IPS-15b (cell line): Measurements from ENCODE around the gene NDST4.

Experiments used
- H3K27me3 ChIP-seq: one replicate; pipeline ENCODE4 v1.6.1; 2013; ENCODE audit warnings: low read length; ENCODE audit not compliant: control insufficient read depth, insufficient read depth
- H3K36me3 ChIP-seq: one replicate; pipeline ENCODE4 v1.6.1; 2013; ENCODE audit warnings: low read length; ENCODE audit not compliant: control insufficient read depth, insufficient read depth
- H3K4me1 ChIP-seq: one replicate; pipeline ENCODE4 v1.6.1; 2013; ENCODE audit warnings: mild to moderate bottlenecking, low read length; ENCODE audit not compliant: control insufficient read depth, insufficient read depth
- H3K4me3 ChIP-seq: one replicate; pipeline ENCODE4 v1.5.1; 2013; ENCODE audit warnings: low read depth, low read length
- H3K9ac ChIP-seq: one replicate; pipeline ENCODE4 v1.6.1; 2013; ENCODE audit warnings: low read depth, mild to moderate bottlenecking, low read length
- H3K9me3 ChIP-seq: one replicate; pipeline ENCODE4 v1.6.1; 2013; ENCODE audit warnings: mild to moderate bottlenecking, low read length; ENCODE audit not compliant: control insufficient read depth, insufficient read depth

Gene NDST4

DNA sequence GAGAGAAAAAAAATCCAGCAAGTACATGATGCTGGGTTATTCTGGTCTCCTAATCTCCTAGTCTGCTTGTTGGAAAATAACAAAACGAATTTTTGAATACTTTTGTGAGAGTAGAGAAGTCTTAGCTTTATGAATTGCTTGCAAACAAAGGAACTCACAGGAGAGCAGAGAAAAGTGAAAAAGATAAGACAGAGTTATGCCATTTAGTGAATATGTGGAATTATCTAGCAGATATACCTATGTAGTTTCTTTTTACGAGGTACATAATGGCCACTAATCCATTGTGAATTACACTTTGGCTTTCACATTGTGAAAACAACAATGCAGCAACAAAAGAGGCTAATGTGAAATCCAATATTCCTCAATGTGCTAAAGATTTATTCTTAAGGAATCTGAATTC, 226.7 kb downstream of the NDST4 start:
- no peaks in the 10 kb centered on the region for H3K36me3 ChIP-seq
- H3K9me3 ChIP-seq = no peaks in the 10 kb centered on the region
- H3K4me1 ChIP-seq = no peaks in the 10 kb centered on the region
- H3K27me3 ChIP-seq = no peaks in the 10 kb centered on the region
- H3K4me3 ChIP-seq = no peak overlapping the region
- no peak overlapping the region for H3K9ac ChIP-seq

DNA sequence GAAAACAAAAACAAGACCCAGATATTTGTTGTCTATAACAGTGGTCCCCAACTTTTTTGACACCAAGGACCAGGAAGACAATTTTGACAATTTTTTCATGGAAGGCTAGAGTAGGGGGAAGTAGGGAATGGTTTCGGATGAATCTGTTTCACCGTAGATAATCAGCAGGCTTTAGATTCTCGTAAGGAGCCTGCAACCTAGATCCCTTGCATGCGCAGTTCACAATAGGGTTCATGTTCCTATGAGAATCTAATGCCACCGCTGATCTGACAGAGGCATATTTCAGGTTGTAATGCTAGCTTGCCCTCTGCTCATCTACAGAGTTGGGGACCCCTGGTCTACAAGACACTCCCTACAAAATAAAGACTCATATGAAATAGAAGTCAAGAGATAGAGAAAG, 229.8 kb downstream of the NDST4 start:
- Histone ChIP-seq H3K4me3 (no peak overlapping the region), H3K27me3 (no peaks in the 10 kb centered on the region), H3K36me3 (no peaks in the 10 kb centered on the region), H3K4me1 (no peaks in the 10 kb centered on the region), H3K9me3 (no peaks in the 10 kb centered on the region), H3K9ac (no peak overlapping the region)

DNA sequence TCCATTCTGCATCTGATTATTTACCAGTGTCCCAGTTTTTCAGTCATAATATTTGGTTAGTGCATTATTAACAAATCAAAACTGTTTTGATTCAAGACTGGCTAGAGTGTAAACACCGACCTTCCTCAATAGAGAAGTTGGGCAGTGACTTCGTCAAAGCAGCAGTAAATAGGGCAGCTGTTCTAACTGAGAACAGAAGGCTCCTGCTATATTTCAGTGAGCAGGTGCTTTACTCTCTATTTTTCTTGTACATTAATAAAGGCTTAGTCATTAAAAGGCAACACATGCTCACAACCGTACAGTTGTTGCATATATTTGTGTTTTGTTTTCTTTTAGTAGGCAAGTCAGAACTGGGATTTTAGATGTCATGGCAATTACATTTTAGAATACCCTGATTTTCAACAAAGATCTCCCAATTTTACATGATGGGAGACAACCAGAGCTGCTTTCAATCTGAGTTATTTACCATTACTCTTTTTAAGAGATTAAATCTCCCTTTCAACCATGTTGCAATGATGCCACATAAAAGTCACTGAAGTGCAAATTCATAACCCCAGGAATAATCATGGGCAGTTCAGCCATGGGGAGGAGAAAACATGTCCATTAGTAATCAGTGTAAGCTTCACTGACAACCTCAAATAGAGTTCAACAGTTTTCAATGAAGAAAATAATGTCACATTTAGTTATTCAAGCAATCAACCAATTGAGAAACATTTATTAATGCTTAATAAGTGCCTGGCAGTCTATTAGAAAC, 233.3 kb downstream of the NDST4 start:
- no peaks in the 10 kb centered on the region for H3K27me3 ChIP-seq
- no peaks in the 10 kb centered on the region for H3K9me3 ChIP-seq
- H3K9ac ChIP-seq = no peak overlapping the region
- no peak overlapping the region for H3K4me3 ChIP-seq
- no peaks in the 10 kb centered on the region for H3K4me1 ChIP-seq
- H3K36me3 ChIP-seq = no peaks in the 10 kb centered on the region

DNA sequence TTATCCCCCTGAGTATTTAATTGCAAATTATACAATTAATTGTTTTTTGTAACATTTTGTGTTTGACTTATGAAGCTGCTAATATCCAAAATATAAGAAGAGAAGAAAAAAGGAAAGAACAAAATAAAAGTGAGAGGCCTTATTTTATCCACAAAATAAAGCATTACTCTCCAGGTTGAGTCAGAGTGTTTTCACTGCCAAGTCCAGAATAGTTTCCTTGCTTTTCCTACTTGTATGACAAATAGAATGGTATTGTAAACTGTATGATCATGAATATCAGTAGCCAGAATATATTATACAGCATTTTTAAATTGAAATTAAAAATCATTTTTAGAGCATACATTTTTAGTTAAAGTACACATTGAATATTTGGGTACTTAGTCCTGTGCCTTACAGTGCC, 237.8 kb downstream of the NDST4 start:
- H3K9me3 ChIP-seq = no peaks in the 10 kb centered on the region
- no peaks in the 10 kb centered on the region for H3K4me1 ChIP-seq
- no peaks in the 10 kb centered on the region for H3K36me3 ChIP-seq
- H3K4me3 ChIP-seq = no peak overlapping the region
- no peak overlapping the region for H3K9ac ChIP-seq
- H3K27me3 ChIP-seq = no peaks in the 10 kb centered on the region

DNA sequence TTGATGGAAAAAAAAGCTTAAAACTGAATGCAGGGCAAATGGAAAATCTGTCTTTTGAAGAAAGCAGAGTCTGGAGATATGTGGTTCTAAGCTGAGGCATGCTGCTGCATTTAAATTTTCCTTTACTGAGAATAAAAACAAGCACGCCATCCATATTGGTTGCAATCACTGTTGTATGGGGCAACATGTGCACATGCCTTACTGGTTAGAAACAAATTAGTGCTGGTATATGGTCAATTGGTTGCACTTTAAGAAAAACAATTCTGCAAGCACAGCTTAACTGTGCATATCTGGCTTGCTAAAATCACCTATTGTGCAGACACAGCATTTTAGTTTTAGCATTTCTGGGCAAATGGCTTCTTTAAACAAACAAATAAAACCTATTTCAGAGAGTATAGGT, 239.1 kb downstream of the NDST4 start:
- Histone ChIP-seq H3K9ac (no peak overlapping the region), H3K4me3 (no peak overlapping the region), H3K4me1 (no peaks in the 10 kb centered on the region), H3K27me3 (no peaks in the 10 kb centered on the region), H3K9me3 (no peaks in the 10 kb centered on the region), H3K36me3 (no peaks in the 10 kb centered on the region)

DNA sequence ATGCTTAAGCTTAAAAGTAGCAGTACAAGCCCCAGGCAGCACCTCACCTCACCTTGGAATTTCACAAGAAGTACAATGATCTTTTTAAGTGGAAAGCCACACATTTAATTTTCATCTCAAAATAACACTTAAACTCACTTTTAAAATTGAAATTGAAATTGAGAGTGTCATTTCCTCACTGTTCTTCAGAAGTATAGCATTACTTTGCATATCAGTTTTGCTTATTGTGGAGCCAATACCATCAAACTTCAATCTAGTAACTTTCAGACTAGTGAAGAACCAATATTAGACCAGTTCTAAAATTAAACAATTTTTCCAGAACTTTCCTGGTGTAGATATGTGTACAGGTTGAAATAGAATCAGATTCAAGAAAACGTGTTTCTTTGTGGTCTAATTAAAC, 242.4 kb downstream of the NDST4 start:
- H3K9ac ChIP-seq = no peak overlapping the region
- no peaks in the 10 kb centered on the region for H3K27me3 ChIP-seq
- no peaks in the 10 kb centered on the region for H3K4me1 ChIP-seq
- no peaks in the 10 kb centered on the region for H3K9me3 ChIP-seq
- H3K36me3 ChIP-seq = no peaks in the 10 kb centered on the region
- H3K4me3 ChIP-seq = no peak overlapping the region

DNA sequence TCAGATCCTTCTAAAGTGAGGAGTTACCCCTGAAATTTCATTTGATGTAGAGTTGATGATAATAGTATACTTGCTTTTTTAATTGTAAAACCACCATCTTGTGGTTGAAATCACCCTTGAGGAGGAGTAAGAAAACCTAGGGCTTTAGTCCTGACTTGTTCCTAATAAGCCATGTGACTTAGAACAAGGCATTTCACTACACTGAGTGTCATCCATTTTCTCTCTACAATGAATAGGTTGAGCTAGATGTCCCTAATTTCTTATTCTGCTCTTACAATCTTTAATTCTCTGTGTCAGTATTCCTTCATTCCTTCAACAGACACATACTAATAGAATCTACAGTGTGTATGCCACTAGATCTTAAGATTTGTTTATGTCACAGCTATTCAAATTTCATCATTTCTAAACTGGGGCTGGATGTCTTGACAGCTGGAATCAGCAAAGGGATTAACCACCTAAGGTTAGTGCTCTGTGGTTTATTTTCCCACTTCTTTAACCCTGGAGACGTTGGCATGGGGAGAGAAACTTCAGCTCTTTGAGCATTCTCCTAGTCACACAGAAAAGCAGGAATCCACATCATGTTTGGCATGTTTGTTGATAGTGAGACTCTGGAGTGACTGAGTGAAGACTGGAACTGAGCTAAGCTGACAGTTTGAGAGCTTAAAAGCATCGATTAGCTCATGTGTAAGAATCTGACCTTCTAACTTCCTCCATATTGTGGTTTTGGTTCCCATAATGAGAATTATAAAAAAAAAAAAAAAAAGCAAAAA, 246.3 kb downstream of the NDST4 start:
- no peaks in the 10 kb centered on the region for H3K9me3 ChIP-seq
- H3K4me1 ChIP-seq = no peaks in the 10 kb centered on the region
- no peaks in the 10 kb centered on the region for H3K36me3 ChIP-seq
- H3K27me3 ChIP-seq = no peaks in the 10 kb centered on the region
- H3K9ac ChIP-seq = no peak overlapping the region
- no peak overlapping the region for H3K4me3 ChIP-seq

DNA sequence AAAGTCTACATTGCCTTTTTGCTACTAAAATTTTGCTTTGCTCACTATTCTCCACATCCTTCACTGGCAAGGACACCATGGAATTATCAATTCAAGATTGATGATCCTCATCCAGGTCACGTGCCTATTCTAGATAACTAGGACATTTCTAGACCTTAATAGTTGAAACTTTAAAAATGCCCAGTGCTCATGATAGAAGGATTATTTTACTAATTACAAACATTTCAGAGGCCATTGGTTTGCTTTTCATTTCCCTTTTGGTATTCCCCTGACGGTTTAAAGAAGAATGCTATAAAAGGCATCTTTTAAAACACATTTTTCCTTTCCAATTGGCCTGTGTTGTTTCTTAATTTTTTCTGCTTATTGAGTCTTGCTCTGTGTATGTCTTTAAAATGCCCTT, 249.4 kb downstream of the NDST4 start:
- H3K9me3 ChIP-seq = no peaks in the 10 kb centered on the region
- no peaks in the 10 kb centered on the region for H3K27me3 ChIP-seq
- no peaks in the 10 kb centered on the region for H3K36me3 ChIP-seq
- no peak overlapping the region for H3K9ac ChIP-seq
- no peak overlapping the region for H3K4me3 ChIP-seq
- no peaks in the 10 kb centered on the region for H3K4me1 ChIP-seq

DNA sequence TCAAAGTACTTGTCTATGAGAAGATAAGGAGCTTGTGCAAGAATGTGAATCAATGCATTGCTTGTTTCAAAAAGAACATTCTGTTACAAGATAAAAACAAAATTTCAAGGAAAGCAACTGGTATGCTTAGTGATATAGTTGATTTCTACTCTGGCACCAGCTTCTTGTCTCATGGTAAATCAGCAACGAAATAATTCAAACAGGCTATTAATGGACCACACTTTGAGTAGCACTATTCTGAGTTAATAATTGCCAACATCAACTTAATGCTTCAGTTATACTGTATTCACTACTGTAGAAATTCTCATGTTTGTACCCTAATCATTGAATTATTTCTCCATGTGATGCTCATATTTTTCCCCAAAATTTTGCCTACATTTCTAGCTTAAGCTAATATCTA, 252.6 kb downstream of the NDST4 start:
- Histone ChIP-seq H3K4me3 (no peak overlapping the region), H3K9me3 (no peaks in the 10 kb centered on the region), H3K27me3 (no peaks in the 10 kb centered on the region), H3K9ac (no peak overlapping the region), H3K36me3 (no peaks in the 10 kb centered on the region), H3K4me1 (no peaks in the 10 kb centered on the region)

DNA sequence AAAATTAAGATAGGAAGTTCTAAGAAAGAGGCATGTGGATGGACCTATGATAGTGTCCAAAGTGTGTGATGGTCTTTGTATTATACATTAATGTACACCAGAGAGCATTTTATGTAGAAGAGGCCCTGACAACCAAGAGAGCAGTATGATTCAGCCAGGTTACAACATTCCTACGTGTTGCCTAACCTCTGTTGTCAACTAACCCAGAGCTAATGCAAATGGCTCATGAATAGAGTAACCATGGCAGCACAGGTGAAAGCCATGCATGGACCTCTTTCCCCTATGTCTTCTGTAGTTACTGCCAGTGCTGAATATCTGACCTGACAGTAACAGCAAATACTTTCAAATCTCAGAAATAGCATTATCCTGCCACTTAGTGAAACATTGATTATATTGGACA, 255.6 kb downstream of the NDST4 start:
- Histone ChIP-seq H3K9ac (no peak overlapping the region), H3K36me3 (no peaks in the 10 kb centered on the region), H3K4me1 (no peaks in the 10 kb centered on the region), H3K27me3 (no peaks in the 10 kb centered on the region), H3K4me3 (no peak overlapping the region), H3K9me3 (no peaks in the 10 kb centered on the region)

DNA sequence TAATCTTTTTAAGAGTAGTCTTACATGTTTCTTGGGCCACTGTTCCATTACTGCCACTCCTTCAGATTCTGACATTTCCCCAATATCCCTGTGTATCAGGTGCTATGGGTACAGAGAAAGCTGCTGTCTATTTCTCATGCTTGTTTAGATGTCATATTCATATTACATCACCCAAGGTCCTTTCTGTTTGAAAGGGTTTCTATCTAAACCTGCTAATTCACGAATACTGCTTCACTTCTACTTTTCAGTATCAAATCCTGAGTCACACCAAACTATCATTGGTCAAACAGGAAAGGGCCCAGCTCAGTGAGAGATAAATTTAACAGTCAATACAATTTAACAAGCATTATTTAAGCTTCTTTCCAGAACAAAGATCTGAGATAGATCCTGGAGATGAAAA, 273.4 kb downstream of the NDST4 start:
- no peaks in the 10 kb centered on the region for H3K4me1 ChIP-seq
- no peaks in the 10 kb centered on the region for H3K27me3 ChIP-seq
- H3K9me3 ChIP-seq = no peaks in the 10 kb centered on the region
- H3K36me3 ChIP-seq = no peaks in the 10 kb centered on the region
- no peak overlapping the region for H3K4me3 ChIP-seq
- no peak overlapping the region for H3K9ac ChIP-seq

DNA sequence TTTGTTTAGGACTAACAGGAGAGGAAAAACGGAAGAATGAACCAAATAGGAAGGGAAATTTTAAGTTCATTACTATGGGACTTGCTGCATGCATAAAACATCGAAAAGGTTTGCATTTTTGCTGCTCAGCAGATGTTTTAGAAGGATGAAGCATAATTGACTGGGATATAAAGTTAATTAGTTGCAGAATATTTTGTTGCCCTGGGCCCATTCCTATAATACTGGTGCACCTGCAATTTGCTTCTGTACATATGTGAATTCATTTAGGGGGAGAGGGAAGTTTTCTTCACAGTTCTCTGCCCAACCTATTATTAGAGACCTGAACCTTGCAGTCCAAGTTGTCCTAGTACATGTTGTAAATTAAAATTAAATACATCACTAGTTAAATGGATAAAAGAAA, 282.8 kb downstream of the NDST4 start:
- H3K9me3 ChIP-seq = no peaks in the 10 kb centered on the region
- H3K4me1 ChIP-seq = no peaks in the 10 kb centered on the region
- H3K9ac ChIP-seq = no peak overlapping the region
- H3K4me3 ChIP-seq = no peak overlapping the region
- H3K36me3 ChIP-seq = no peaks in the 10 kb centered on the region
- no peaks in the 10 kb centered on the region for H3K27me3 ChIP-seq
